ENCODE measurements around the gene CSAG3. TPM values are rescaled to one million over a fixed set of nuclear protein-coding genes. Genes with fewer than 3 reads are reported as not detected.

Gene CSAG3
- polyA plus RNA-seq, 1 donor = not detected

Other genes with a start within 250 kb of the CSAG3 start
- gene GABRQ, start 121.3 kb upstream of the CSAG3 start, polyA plus RNA-seq = 0.40 TPM
- gene MAGEA3, start 60.4 kb upstream of the CSAG3 start, polyA plus RNA-seq = not detected
- not detected for gene CSAG2, start 49.9 kb upstream of the CSAG3 start, polyA plus RNA-seq
- gene MAGEA2B, start 44.6 kb upstream of the CSAG3 start, polyA plus RNA-seq = not detected
- gene CSAG1, start 25.5 kb upstream of the CSAG3 start, polyA plus RNA-seq = not detected
- gene MAGEA12, start 25.5 kb upstream of the CSAG3 start, polyA plus RNA-seq = not detected
- not detected for gene MAGEA2, start 5.4 kb upstream of the CSAG3 start, polyA plus RNA-seq
- gene MAGEA6, start 10.5 kb downstream of the CSAG3 start, polyA plus RNA-seq = not detected
- 37.0 TPM for gene CETN2, start 71.5 kb downstream of the CSAG3 start, polyA plus RNA-seq
- gene NSDHL, start 71.8 kb downstream of the CSAG3 start, polyA plus RNA-seq = 19.7 TPM
- gene ZNF185, start 138.8 kb downstream of the CSAG3 start, polyA plus RNA-seq = 4.4 TPM
- gene PNMA5, start 234.9 kb downstream of the CSAG3 start, polyA plus RNA-seq = 0.69 TPM

Data from large intestine (tissue), 1 donor.